Smooth muscle cell of the coronary artery (primary cell): ENCODE results near the gene HSPB8. TPM values are rescaled to one million over a fixed set of nuclear protein-coding genes. Genes with fewer than 3 reads are reported as not detected.

ENCODE experiments used
- total RNA-seq: library from RNA; depleted of rRNA; stranded (reverse); fragments of >200 nt; gene quantifications from 2 replicates; pipeline ENCODE4 v1.2.3, GENCODE V29; 2014; ENCODE audit warnings: low replicate concordance

Gene HSPB8, protein sequence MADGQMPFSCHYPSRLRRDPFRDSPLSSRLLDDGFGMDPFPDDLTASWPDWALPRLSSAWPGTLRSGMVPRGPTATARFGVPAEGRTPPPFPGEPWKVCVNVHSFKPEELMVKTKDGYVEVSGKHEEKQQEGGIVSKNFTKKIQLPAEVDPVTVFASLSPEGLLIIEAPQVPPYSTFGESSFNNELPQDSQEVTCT
- 10.6 and 13.5 TPM in 2 replicates for total RNA-seq

DNA sequence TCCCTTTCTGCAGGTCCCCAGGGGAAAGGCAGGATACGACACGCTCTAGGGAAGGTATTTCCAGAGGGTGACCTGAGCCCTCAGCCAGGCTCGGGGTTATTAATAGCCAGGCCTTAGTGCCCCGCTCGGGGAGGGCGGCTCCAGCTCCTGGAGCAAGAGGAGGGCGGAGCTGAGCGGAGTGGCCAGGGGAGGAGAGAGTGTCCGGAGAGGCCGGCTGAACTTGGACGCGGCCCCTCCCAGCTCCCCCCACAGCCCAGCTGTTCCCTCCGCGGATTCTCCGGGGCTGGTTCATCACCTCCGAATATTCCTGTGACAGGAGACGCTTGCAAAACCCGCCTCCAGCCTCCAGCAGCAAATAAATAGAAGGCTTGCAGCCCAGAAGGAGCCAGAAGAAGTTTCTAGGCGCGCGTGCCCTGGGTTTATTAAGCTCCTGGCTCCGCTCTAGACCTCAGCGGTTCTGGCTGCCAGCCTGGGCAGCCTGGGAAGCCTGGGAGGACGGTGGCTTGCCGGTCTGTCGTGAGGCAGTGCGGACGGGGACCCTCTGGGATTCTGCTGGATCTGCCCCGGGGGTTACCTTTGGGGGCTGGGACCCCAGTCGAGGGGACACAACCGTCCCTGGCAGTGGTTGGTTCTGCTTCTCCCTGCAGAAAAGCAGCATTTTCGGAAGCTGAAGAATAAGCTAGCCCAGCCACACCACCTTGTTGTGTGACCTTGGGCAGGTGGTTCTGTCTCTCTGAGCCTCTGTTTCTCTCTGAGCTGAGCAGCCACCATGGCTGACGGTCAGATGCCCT is at the start of gene HSPB8:
Gene HSPB8, plus strand, starts transcription at position 388 of the 791 bp plus-strand sequence. Its CDS starts 382 bp downstream, at position 770.

Other genes starting within 250 kb of the HSPB8 start
- not detected in 2 replicates for gene SRRM4, start 197.4 kb upstream of the HSPB8 start, total RNA-seq
- not detected in 2 replicates for gene CCDC60, start 155.8 kb downstream of the HSPB8 start, total RNA-seq